ENCODE data around the gene CD300LF. TPM values are rescaled to one million over a fixed set of nuclear protein-coding genes. Genes with fewer than 3 reads are reported as not detected.

Gene CD300LF
- total and polyA plus RNA-seq, 9 of the 15 experiments (the other 6 are each of a cell fraction or from before 2014, with no cell fraction given), result not detected

GRCh38 chr17:74695629-74696028 lies 17.1 kb downstream of the CD300LF start:
- H3K27me3 ChIP-seq (ENCODE audit: control insufficient read depth in 2 of 2, insufficient read depth in 2 of 2, low read length in 2 of 2), result peaks cover 19 to 55% of the 10 kb centered on the region in 2 experiments

More at GRCh38 chr17:74695629-74696028, 17.1 kb downstream of the CD300LF start:
- intact Hi-C loops (cut with micrococcal nuclease), result no loop called here
- no peak for ATAC-seq
- CTCF ChIA-PET (ENCODE audit: low intra/inter-chr PET ratio), result no interaction called here
- WGBS (ENCODE audit: insufficient coverage, low coverage, missing lambda C conversion rate), result 2% methylated on average over 11 of the region's 11 CpGs
- Histone ChIP-seq H3K36me3 (ENCODE audit: control insufficient read depth, insufficient read depth, low read length) (no peaks in the 10 kb centered on the region), H3K79me2 (ENCODE audit: control insufficient read depth, insufficient read depth, low read length) (no peaks in the 10 kb centered on the region), H3K27ac (ENCODE audit: extremely low read depth, low read depth, low read length) (no peak overlapping the region), H3K4me2 (ENCODE audit: insufficient read depth, low read length) (no peak overlapping the region), H3K9me1 (ENCODE audit: control insufficient read depth, insufficient read depth, low read length) (no peaks in the 10 kb centered on the region), H3K9me3 (replicated peaks; ENCODE audit: control insufficient read depth, insufficient read depth, low read depth, low read length) (no peaks in the 10 kb centered on the region), H4K20me1 (replicated peaks; ENCODE audit: control insufficient read depth, insufficient read depth, low read length) (no peaks in the 10 kb centered on the region; the same call in 1 of the 2 replicates), H2AFZ (ENCODE audit: low read depth, low read length) (no peak overlapping the region), H3K9ac (ENCODE audit: insufficient read depth in 1 of 2, low read depth in 2 of 2, low read length in 2 of 2) (peak overlapping the region in 1 of 2 experiments; percentile 5; a peak in 1 of 4 replicates), H3K4me3 (no peak overlapping the region), H3K4me1 (replicated peaks in 1 of 2; ENCODE audit: control insufficient read depth in 2 of 2, insufficient read depth in 2 of 2, low read length in 2 of 2) (no peaks in the 10 kb centered on the region)
- POLR2A ChIA-PET, result no interaction called here
- in situ Hi-C loops (cut with MboI), result no loop called here
- no TSS peak for BruUV-seq (replicated peaks)
- FAIRE-seq, result no peak
- DNase-seq (ENCODE audit: extremely low read depth in 1 of 4, low spot score in 3 of 4), result no peak
- no peak for TF ChIP-seq ZNF12 (CRISPR knock-in tag; IDR thresholded peaks at IDR 0.05)
- TF ChIP-seq GTF2A2 (tag; IDR thresholded peaks at IDR 0.05), result no peak
- no peak for TF ChIP-seq THAP12 (CRISPR knock-in tag; IDR thresholded peaks at IDR 0.05)
- no peak for TF ChIP-seq CREBBP (IDR thresholded peaks at IDR 0.05; ENCODE audit: low read depth, low read length)

All from K562 (cell line).